Measurements from ENCODE around the gene ZNF664. TPM values are rescaled to one million over a fixed set of nuclear protein-coding genes. Genes with fewer than 3 reads are reported as not detected.

ZNF664 gene
- total RNA-seq, 1 donor from 2014 or later: 48.7 TPM

GRCh38 chr12:124006846-124007713 is 34.1 kb downstream of the ZNF664 start:
- no peak for DNase-seq (ENCODE audit: extremely low read depth, low read depth, low spot score)

DNA sequence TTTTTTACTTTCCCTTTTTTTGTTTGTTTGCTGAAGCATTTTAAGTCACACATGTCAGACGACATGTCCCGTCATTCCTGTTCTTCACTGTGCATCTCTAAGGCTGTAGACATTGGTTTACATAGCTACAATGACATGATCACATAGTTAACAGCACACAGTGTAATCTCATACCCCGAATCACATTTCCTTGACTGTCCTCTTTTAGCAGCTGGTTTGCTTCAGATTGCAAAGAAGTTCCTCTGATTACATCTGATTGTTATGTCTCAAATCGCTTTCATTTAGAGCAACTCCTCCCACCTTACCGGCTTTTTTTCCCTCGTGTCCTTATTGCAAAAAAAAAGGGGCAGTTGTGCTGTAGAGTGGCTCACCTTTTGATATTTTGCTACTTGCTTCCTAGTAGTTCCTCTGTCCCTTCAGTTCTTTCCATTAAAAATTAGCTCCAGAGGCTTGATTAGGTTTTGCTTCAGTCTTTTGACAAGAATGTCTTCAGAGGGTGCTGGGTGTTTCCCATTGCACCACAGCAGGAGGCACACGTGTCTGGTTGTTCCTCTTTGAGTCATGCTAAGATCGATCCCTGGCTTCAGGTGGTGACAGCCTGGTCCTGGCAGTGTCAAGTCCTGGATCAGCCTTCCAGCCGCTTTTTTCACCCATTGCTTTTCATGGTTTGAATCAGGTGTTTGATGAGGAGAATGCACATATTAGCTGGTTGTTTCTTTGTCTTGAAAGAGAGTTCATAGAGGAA is 35.0 kb downstream of the ZNF664 start:
- DNase-seq (ENCODE audit: extremely low read depth, low read depth, low spot score): no peak

GRCh38 chr12:124008595-124008994 is 35.6 kb downstream of the ZNF664 start:
- no peak for DNase-seq (ENCODE audit: extremely low read depth, low read depth, low spot score)

GRCh38 chr12:124009781-124010180 is 36.8 kb downstream of the ZNF664 start:
- DNase-seq (ENCODE audit: extremely low read depth, low read depth, low spot score): no peak

DNA sequence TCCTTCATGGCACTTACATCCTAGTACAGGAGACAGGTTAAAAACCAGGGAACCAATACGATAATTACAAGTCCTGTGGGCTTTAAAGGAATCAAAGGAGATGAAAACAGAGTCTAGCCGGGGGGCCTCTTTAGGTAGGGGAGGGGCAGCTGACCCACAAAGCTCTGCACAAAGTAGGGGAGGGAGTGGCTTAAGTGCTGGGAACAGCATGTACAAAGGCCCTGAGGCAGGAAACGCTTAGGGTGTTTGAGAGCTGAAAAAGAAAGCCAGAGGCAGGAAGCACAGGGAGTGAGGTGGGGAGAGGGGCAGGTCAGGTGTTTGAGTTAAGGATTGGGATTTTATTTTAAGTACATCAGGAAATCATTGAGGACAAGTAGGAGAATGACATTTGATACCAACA is 37.7 kb downstream of the ZNF664 start:
- no peak for DNase-seq (ENCODE audit: extremely low read depth, low read depth, low spot score)

DNA sequence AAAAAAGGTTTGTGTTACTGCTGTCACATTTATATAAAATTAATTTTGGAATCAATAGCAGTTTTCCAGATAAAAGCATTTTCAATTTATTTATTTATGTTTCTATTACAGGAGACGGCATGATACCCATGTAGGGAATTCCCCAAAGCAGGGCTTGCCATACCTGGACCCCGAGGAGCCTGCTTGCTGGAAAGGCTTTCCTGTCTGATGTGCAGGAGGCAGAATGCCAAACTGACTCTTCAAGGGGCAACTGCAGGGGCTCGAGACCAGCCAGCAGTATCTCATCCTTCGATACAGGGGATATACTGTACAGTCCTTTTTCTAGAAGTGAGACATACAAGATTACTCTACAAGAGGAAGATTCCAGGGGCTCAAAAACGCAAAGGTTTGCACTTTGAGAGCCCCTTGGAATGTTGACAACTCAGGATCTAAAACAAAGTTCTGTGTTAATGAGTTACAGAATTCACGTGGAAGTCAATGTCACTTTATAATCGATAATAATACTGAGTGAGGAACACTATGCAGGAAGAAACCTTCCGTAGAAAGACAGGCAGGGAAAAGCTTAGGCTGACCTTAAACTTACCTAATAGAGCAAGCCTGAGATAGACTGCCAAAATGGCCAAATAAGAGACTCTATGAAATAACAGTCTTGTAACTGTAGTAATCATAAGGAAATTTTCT is 38.6 kb downstream of the ZNF664 start:
- DNase-seq (ENCODE audit: extremely low read depth, low read depth, low spot score): no peak

- DNase-seq (ENCODE audit: extremely low read depth, low read depth, low spot score): no peak
These were observed 40.1 kb downstream of the ZNF664 start for GRCh38 chr12:124013073-124013472.

- no peak for DNase-seq (ENCODE audit: extremely low read depth, low read depth, low spot score)
These were observed 42.8 kb downstream of the ZNF664 start for GRCh38 chr12:124015494-124016461.

DNA sequence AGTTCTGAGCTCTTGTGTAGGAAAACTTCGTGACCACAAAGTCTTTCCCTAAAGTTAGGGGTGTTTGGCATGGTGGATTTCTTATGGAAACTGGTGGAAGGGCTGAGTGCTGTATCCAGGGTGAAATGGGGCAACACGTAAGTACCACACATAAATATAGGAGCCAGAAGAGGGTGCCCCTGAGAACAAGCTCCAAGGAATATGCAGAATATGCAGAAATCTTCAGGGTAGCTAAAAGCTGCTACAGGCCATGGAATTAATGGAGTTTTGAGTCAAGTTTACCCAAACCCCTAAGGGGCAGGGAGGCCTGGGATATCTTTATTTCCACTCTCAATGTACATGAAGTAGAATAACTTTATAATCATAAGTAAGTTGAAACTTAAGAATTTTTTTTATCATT is 44.0 kb downstream of the ZNF664 start:
- no peak for DNase-seq (ENCODE audit: extremely low read depth, low read depth, low spot score)

DNA sequence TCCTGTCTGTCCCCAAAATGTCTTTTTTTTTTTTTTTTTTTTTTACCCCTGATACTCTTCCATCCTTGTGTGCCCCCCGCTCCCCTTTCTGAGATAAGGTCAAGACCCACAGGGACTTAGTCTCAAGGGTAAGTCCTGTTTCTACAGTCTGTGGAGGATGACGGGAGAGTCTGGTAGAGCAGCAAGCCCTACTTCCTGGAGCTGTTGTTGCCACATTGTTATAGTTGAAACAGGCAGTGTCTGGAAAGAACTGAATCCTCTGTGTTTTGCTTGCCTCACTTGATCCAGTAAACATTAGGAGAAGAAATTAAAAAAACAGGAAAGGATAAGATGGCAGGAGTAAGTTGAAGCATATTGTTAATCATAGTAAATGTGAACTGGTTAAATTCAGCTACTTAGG is 45.5 kb downstream of the ZNF664 start:
- no peak for DNase-seq (ENCODE audit: extremely low read depth, low read depth, low spot score)

GRCh38 chr12:124019115-124019514 is 46.1 kb downstream of the ZNF664 start:
- DNase-seq (ENCODE audit: extremely low read depth, low read depth, low spot score): no peak

- DNase-seq (ENCODE audit: extremely low read depth, low read depth, low spot score): no peak
These were observed 47.5 kb downstream of the ZNF664 start for GRCh38 chr12:124020514-124020949.

DNA sequence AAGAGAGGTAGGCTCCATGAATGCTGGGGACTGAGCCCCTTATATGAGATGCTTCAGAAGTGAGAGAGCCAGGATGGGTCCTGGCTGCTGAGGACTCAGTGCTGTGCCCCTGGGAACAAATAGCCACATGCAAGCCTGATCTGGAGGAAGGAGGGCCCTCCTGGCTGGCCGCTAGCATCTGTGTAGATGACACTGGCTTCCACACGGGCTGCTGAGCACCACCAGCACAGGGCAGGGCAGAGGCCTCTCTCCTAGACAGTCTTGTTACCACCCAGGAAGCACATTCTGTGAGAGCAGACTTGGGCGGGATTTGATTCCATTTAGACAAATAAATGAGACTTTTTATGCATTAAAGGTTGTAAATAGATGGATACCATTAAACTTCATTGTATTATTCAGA is 48.0 kb downstream of the ZNF664 start:
- no peak for DNase-seq (ENCODE audit: extremely low read depth, low read depth, low spot score)

GRCh38 chr12:124022161-124022560 is 49.1 kb downstream of the ZNF664 start:
- no peak for DNase-seq (ENCODE audit: extremely low read depth, low read depth, low spot score)

DNA sequence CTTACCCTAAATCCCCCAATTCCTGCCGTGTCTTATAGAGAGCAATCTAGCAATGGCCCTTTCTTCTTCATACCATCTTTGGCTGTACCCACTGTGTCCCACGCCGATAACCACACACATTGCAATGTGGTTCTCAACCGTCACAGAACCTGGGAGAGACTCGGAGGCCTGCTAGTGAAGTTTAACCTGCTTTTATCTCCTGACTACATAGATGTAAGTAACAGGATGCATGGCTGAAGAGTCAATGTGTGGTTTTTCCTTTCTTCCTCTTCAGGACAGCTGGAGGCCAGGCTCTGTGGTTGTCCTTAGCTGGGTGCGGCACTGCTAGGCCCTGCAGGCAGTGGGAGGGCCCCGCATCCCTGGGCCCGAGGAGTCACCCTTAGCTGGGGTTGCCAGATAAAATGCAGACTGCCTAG is 51.3 kb downstream of the ZNF664 start:
- DNase-seq (ENCODE audit: extremely low read depth, low read depth, low spot score): no peak

DNA sequence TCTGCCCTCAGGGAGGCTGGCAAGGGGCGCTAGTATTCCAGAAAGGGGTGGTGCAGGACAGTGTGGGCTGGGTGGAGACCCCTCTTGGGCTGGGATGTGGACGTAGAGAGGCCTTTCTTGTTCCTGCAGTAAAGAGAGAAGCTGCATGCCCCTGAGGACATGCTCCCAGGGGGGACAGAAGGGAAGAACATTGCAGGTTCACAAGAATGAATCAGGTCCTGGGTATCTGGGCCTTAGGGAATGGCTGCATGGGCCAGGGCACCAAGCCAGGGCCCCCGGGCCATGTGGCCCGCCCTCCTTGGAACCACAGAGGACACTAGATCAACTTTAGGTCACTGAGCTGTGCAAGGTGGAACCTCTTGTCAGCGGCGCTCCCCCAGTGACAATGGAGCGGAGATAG is 51.8 kb downstream of the ZNF664 start:
- no peak for DNase-seq (ENCODE audit: extremely low read depth, low read depth, low spot score)

- no peak for DNase-seq (ENCODE audit: extremely low read depth, low read depth, low spot score)
These were observed 52.6 kb downstream of the ZNF664 start for GRCh38 chr12:124025661-124026060.

GRCh38 chr12:124026755-124027745 is 54.0 kb downstream of the ZNF664 start:
- no peak for DNase-seq (ENCODE audit: extremely low read depth, low read depth, low spot score)
